ELR (cell line): ENCODE data around the gene DMPK.
A peak's percentile ranks its signal among the peaks of the same experiment; 100 is the strongest.
"Not testable (repeated sequence)": the region's sequence is repeated elsewhere in the genome, so short reads cannot be mapped to it uniquely, and the experiment has no call there.

Source experiments
- DNase-seq: peaks from one replicate; pipeline ENCODE4 v3.0.0-alpha.2; 2015; ENCODE audit warnings: low read depth

DMPK gene

DNA sequence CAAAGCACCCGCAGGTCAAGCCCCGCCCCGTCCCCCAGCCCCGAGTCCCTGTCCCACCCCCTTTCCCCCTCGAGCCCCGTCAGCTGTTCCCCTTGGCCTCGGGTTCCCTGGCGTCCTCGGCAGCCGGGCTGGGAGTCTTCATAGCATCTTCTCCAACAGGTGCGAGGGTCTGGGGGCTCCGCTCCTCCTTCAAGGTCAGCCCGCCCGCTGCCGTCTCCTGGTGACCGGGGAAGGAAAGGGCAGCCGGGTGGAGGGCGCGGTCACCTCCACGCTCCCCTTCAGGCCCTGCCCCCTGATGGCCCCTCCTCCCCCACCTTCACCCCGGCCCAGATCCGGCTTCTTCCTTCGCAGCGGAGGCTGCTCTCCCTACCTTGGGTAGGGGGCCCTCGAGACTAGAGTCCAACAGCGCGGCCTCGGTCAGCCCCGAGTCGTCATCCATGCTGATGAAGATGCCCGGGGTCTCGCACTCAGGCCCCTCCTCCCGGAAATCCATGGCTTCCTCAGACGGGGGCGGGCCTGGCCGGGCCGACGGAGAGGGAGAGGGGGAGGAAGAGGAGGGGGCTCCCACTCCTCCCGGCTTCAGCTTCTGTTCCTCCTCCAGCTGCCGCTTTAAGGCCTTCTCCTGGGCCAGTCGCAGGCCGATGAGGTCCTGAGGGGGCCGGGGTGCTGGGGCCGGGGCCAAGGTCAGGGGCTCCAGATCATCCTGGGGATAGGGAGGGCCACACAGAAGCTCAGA lies 33.4 kb upstream of the DMPK start:
- no peak for DNase-seq

DNA sequence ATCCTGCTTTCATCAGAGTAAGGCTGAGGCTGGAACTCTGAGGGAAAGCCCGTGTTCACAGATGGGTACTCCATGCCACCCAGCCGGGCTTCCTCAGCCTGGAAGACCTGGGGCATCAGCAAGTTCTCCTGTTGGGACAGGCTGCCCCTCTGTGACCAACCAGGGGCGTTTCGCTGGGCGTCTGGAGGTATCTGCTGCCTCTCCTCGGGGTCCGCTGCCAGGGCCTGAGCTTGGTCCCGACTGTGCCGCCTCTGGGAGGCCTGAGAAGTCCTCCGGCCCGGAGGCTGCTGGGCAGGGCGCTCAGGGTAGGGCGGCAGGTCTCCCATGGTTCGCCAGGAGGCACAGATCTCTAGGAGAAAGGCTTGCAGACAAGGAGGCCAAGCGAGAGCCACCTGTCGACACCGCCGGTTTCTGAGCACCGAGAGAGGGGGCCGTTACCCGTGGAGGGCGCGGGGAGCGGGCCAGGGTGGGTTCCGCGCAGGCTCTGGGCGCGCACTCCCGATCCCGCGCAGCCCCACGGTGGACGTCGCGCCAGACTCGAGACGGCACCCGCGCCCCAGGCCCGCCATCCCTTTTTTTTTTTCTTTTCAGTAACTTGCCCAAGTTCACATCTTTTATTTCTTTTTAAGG lies 32.7 kb upstream of the DMPK start, which contains the start of gene RSPH6A:
Gene RSPH6A (minus strand): TSS at position 458 of the 630 bp plus-strand sequence. CDS start 132 bp downstream, at position 326.
- DNase-seq, result no peak

- no peak for DNase-seq
Measured at GRCh38 chr19:45814166-45814780, 32.0 kb upstream of the DMPK start.

GRCh38 chr19:45812297-45812696 lies 30.0 kb upstream of the DMPK start:
- DNase-seq, result no peak

DNA sequence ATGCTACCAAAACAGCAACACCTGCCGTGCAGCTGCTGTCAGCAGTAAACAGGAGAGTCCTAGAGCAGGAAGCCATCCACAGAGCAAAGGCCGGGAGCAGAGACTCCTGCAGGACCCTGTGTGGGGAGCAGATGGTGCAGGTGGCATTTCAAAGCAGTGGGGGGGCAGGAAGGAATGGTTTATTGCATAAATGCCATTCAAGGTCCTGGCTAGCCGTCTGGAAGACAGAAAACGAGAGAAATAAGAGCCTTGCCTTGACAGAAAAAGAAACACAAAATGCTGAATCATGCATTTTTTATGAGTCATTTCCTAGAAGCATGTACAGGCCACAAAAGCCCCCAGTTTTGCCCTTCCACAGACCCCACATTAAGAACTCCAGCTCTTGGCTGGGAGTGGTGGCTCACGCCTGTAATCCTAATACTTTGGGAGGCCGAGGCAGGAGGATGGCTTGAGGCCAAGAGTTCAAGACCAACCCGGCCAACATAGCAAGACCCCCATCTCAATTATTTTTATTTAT lies 27.4 kb upstream of the DMPK start:
- peak; percentile 69 for DNase-seq

DNA sequence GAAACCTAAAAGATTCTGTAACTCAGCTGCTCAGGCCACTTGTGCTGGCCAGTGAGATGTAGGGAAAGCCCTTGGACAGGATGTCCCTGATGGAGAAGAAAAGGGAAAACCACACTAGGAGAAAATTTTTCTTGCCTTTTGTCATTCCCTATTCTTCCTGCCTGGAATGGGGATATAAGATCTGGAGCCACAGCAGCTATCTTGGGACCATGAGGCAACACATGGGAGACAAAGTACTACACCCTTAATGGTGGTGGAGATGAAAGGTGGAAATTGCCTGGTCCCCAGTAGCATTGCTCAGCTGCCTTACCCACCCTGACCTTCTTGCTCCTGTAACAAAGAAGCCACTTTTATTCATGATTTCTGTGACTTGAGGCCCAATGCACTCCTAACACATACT lies 23.4 kb upstream of the DMPK start:
- DNase-seq, result no peak

- no peak for DNase-seq
Measured at GRCh38 chr19:45804959-45805230, 22.6 kb upstream of the DMPK start.

DNA sequence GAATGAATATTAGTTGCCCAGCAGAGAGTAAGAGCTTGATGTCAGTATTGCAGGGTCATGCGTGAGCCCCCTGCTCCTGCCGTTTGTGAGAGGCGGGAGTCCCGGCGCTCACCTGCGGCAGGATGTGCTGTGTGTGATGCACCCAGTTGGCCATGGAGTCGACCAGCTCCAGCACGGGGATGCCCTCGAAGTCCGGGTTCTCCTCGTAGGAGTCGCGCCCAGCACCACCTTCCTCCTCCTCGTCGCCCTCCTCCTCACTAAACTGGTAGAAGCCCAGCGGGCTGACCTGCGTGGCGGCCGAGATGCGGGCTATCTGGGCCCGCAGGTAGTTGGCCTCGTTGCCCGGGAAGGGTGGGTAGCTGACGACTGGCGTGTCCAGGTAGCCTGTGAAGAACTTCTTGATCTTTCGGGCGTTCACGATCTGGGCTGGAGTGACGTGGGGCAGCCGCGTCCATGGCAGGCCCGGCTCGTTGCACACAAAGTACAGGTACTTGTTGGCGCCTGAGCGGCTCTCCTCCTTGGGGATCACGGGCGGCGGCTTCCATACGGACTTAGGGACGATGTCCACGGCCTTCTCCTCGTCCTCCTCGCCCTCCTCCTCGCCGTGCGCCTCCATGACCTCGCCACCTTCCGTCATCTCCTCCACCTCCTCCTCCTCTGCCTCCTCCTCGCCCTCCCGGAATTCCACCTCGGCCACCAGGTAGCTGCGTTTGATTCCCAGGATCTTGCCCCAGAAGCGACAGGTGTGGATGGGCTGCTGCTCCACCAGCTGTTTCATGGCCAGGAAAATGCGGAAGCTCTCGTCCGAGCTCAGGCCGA lies 22.1 kb upstream of the DMPK start:
- no peak for DNase-seq

DNA sequence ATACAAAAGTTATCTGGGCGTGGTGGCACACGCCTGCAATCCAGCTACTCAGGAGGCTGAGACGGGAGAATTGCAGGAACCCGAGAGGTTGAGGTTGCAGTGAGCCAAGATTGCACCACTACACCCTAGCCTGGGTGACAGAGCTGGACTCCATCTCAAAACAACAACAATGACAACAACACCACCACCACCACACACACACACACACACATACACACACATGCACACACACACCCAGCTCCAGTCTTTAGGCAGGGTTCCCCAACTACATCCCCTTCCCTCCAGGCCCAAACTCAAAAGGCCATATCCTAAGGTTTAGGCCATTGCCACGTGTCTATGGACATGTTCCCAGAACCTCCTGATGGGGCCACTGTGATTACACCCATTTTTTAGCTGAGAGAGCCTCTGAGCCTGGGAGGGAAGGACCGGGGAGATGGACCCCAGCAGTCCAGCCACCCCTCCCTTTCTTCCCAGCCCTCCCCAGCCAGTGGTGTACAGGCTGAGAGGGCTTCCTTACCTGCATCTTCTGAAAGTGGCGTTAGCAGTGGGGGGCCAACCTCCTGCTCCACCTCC lies 19.4 kb upstream of the DMPK start:
- DNase-seq, result no peak

- DNase-seq, result peak; percentile 73
Measured at GRCh38 chr19:45800070-45800553, 17.8 kb upstream of the DMPK start.

DNA sequence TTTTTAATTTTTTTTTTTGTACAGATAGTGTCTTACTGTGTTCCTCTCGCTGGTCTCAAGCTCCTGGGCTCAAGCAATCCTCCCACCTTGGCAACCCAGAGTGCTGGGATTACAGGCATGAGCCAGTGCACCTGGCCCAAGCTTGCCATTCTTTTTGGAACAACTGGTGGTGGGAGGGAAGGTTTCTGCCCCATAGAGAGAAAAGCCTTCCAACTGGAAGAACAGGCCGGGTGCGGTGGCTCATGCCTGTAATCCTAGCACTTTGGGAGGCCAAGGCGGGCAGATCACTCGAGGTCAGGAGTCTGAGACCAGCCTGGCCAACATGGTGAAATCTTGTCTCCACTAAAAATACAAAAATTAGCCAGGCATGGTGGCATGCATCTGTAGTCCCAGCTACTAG lies 17.3 kb upstream of the DMPK start:
- DNase-seq, result not testable (repeated sequence)

DNA sequence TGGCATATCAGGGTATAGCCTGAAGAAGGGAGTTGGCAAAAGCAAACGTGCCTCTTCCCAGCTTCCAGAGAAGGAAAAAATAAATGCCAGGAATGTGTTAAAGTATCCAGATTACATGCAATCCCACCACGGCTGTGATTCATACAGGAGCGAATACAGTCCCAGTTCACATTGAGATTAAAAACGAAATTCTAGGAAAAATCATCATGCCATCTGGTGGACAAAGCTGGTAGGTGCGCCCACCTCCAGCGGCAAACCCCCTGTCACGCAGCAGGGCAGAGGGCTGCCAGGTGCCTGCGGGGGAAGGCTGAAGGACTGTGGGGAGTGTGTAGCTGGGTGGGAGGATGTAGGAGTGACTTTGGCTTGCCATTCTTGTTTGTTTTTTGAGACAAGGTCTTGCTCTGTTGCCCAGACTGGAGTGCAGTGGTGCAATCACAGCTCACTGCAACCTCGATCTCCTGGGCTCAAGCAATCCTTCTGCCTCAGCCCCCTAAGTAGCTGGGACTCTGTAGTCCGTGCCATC lies 16.8 kb upstream of the DMPK start:
- peak; percentile 84 for DNase-seq

GRCh38 chr19:45794627-45795026 lies 12.3 kb upstream of the DMPK start:
- no peak for DNase-seq

DNA sequence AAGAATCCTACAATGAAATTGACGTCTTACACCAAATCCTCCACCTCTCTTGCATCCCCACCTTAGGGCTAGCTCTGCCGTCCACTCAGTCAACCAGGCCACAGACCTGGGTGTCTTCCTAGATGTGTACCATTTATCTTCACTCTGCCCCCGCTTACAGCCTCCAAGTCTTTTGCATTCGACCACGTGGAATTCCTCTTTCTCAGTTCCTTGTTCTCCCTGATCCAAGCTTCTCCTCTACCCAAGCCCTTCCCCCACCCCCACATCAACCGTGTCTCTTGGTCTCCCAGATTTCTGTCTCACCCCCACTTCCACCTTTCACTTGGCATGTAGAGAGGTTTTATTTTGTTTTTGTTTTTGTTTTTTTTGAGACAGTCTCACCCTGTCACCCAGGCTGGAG lies 11.6 kb upstream of the DMPK start:
- DNase-seq, result no peak

- no peak for DNase-seq
Measured at GRCh38 chr19:45793178-45793564, 10.9 kb upstream of the DMPK start.

DNA sequence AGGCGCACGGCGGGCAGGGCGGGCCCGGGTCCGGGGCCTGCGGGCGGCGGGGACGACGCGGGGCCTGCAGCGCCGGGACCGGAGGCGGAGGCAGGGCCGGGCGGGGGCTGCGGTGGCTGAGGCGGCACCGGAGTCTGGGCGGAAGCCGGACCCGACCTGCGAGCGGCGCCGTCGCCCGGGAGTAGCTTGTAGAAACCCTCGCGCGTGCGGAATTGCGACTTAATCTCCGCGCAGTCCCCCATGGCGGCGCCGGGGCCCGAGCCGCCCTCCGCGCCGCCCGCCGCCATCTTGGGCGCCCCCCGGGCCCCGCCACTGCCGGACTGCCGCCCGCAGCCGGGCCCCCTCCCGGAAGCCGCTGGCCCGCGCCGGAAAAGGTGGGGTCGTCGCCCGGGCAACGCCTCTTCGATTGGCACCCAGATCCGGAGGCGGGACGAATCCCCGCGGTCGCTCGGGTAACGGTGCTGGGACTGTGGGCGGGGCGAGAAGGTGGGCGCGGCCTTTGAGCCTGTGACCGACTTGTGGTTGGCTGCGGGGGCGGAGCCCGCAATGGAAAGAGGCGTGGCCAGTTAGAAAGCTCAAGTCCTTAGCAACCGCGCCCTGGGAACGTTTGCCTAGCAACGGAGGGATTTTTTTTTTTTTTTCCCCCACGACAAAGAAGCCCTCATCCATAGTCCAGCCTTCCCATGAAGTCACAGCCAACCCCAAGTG lies 10.3 kb upstream of the DMPK start, which contains the start of gene DMWD:
Gene DMWD (minus strand): TSS at position 376 of the 708 bp plus-strand sequence. CDS start 89 bp downstream, at position 287.
- peak; percentile 98 for DNase-seq

GRCh38 chr19:45791744-45792469 lies 9.6 kb upstream of the DMPK start:
- DNase-seq, result peak; percentile 30

DNA sequence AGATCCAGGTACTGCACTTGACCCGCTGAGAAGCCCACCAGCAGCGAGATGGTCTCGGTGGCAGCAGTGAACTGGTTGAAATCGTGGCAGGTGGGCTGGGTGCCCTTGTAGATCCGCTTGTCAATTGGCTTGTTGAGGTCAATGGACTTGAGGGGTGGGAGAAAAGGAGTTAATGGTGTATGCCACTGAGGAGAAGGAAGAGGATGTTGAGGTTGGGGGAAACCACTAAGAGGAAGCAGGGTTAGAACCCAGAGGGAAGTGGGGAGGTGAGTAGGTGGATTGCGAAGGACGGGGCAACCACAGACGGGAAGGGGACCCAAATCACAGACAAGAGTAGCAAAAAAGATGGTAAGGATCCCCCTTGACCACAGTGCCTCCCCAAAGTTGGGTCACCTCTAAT lies 8.7 kb upstream of the DMPK start:
- DNase-seq, result no peak

DNA sequence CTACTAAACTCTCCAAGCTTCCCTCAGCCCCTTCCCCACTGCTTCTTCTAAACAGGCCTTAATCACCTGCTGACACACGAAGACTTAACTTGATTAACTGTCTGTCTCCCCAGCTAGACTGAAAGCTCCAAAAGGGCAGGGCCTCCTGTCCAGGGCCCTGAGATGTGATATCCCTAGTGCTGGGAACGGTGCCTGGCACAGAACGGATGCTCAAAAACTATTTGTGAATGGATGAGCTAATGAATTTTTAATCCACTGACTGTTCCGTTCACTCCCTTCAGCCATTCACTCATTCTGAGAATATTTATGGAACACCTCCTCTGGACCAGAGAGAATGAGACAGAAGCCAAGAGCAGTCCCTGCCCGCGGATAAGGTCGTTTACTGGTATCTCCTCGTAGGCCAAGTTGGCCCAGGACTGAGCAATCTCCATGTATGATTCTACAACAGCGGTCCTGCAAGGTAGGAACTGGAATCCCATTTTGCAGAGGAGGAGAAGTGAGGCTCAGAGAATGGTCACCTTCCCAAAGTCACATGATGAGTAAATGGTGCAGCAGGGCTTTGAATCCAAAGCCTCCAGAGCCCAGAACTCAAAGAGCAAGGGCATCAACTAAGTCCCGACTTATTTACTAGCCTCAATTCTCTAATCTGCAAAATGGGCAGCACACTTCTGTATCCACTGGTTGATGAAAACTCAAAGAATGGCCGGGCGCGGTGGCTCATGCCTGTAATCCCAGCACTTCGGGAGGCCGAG lies 6.9 kb upstream of the DMPK start:
- no peak for DNase-seq

DNA sequence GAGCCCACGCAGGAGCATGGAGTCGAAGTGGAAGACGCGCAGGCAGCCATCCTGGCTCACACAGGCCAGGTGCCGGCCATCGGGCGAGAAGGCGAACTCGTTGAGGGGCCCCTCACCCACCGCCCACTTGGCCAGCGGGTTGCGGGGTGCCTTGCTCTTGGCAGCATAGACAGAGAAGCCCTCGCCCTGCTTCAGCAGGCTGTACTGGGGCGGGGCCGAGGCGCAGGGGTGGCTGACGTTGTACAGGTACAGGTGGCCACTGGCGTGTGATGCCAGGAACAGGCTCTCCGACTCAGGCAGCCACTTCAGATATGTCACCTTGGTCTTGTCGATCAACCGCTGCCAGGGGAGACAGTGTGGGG lies 4.2 kb upstream of the DMPK start:
- no peak for DNase-seq
